Mammary epithelial cell (primary cell): Measurements from ENCODE around the gene REEP2.
"Not testable (repeated sequence)": the region's sequence is repeated elsewhere in the genome, so short reads cannot be mapped to it uniquely, and the experiment has no call there.

Source experiments
- CTCF ChIP-seq, 2 donors: IDR thresholded peaks in 1 of 2; conservative IDR thresholded peaks in 1 of 2; 2 replicates each; pipeline ENCODE4 v1.5.1; 2011 to 2012; ENCODE audit warnings: inconsistent platforms in 2 of 2, low read length in 2 of 2, mild to moderate bottlenecking in 2 of 2, control low read depth in 1 of 2, low read depth in 1 of 2; ENCODE audit not compliant: insufficient read depth in 1 of 2; ENCODE audit errors: extremely low read depth in 1 of 2
- EZH2 ChIP-seq: IDR thresholded peaks from 2 replicates; pipeline ENCODE4 v1.6.1; 2012; ENCODE audit warnings: low read length, inconsistent platforms, borderline replicate concordance

GRCh38 chr5:138473151-138473550, 34.3 kb downstream of the REEP2 start:
- not testable (repeated sequence) for TF ChIP-seq CTCF (conservative IDR thresholded peaks at IDR 0.05 in 1 of 2, IDR thresholded peaks at IDR 0.05 in 1 of 2; ENCODE audit: extremely low read depth in 1 of 2, insufficient read depth in 1 of 2, low read depth in 1 of 2, low read length in 2 of 2); EZH2
